Measurements from ENCODE around the gene HBA1.
"Not testable (repeated sequence)": the region's sequence is repeated elsewhere in the genome, so short reads cannot be mapped to it uniquely, and the experiment has no call there.

The HBA1 gene

DNA sequence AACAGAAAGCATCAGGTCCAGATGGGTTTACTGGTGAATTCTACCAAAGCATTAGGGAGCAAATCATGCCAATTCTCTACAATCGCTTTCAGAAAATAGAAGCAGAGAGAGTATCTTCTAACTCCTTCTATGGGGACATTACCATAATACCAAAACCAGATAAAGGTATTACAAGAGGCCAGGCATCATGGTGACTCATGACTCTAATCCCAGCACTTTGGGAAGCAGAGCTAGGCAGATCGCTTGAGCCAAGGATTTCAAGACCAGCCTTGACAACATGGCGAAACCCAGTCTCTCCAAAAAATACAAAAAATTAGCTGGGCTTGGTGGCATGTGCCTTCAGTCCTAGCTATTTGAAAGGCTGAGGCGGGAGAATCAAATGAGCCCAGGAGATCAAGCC lies 26.8 kb downstream of the HBA1 start:
- no peak for DNase-seq (ENCODE audit: low spot score)

- not testable (repeated sequence) for DNase-seq (ENCODE audit: low spot score)
These were observed 27.6 kb downstream of the HBA1 start for GRCh38 chr16:204046-204445.

DNA sequence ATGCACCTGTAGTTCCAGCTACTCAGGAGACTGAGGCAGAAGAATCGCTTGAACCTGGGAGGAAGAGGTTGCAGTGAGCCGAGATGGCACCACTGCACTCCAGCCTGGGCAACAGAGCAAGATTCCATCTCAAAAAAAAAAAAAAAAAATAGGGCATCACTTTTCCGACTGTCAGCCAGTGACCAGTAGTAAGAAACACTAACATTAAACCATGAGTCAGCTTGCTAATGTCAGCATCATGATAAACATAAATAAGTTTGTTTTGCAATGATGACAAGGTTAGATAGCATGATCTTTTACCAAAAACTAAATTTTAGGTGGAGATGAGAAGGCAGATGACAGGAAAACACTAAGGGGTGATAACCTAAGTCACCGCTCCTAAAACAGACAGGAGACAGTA lies 32.9 kb downstream of the HBA1 start:
- not testable (repeated sequence) for DNase-seq (ENCODE audit: low spot score)

- DNase-seq (ENCODE audit: low spot score): not testable (repeated sequence)
These were observed 35.2 kb downstream of the HBA1 start for GRCh38 chr16:211631-212180.

- no peak for DNase-seq (ENCODE audit: low spot score)
These were observed 36.5 kb downstream of the HBA1 start for GRCh38 chr16:212999-213398.

DNA sequence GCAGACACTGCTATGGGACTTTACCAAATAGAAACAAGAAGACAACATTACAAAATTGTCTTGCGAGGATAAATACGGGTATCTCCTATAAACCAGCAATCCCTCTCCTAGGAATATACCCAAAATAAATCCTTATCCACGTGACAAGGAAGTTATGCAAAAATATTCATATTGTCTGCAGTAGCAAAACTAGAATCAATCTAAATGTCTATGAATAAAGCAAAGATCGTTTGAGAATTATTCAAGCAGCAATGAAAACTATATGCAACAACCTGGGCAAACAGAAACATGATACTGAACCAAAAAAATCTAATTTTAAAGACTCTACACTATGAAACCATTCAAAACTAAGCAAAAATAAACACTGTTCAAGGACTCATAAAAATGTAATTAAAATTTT lies 43.5 kb downstream of the HBA1 start:
- DNase-seq (ENCODE audit: low spot score): no peak

All from cerebellar cortex (tissue), 1 donor.